GM12864 (cell line): ENCODE data around the gene INSYN1.

ENCODE experiments used
- DNase-seq: peaks from one replicate; pipeline ENCODE4 v3.0.0-alpha.2; 2011; ENCODE audit warnings: low read depth
- H3K4me3 ChIP-seq: 2 replicates; pipeline ENCODE4 v1.5.1; 2011; ENCODE audit warnings: mild to moderate bottlenecking, low read depth, low read length, control low read depth
- TF ChIP-seq, protein P1 (sequence below): IDR thresholded peaks from 2 replicates; pipeline ENCODE4 v1.5.1; 2011; ENCODE audit warnings: low read depth, mild to moderate bottlenecking, moderate library complexity, low read length, control low read depth, inconsistent platforms; ENCODE audit errors: missing control alignments

The INSYN1 gene

GRCh38 chr15:73760330-73761329 is 7.5 kb upstream of the INSYN1 start:
- TF ChIP-seq, protein P1, sequence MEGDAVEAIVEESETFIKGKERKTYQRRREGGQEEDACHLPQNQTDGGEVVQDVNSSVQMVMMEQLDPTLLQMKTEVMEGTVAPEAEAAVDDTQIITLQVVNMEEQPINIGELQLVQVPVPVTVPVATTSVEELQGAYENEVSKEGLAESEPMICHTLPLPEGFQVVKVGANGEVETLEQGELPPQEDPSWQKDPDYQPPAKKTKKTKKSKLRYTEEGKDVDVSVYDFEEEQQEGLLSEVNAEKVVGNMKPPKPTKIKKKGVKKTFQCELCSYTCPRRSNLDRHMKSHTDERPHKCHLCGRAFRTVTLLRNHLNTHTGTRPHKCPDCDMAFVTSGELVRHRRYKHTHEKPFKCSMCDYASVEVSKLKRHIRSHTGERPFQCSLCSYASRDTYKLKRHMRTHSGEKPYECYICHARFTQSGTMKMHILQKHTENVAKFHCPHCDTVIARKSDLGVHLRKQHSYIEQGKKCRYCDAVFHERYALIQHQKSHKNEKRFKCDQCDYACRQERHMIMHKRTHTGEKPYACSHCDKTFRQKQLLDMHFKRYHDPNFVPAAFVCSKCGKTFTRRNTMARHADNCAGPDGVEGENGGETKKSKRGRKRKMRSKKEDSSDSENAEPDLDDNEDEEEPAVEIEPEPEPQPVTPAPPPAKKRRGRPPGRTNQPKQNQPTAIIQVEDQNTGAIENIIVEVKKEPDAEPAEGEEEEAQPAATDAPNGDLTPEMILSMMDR, result no peak
- no peak for DNase-seq
- no peak overlapping the region for H3K4me3 ChIP-seq

DNA sequence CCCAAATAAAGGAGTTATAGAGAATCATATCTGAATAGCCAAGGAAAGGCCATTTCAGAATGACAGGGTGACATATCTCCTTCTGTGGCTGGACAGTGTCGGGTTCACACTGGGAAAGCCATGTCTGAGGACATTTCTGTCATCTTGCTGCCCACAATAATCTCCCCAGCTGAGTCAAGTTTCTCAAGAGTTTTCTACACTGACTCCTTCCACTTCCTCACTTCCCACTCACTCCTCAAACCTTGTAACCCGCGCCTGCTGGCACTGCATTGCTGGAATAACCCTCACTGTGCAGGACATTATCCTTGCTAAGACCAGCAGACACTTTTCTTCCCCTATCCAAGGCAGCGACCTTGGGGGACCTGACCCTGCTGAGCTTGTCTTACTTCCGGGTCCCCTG is 5.3 kb upstream of the INSYN1 start:
- no peak overlapping the region for H3K4me3 ChIP-seq
- DNase-seq, result no peak
- TF ChIP-seq, protein P1, result no peak

GRCh38 chr15:73757571-73757970 is 4.4 kb upstream of the INSYN1 start:
- DNase-seq, result no peak
- H3K4me3 ChIP-seq, result no peak overlapping the region
- TF ChIP-seq, protein P1, result no peak

- no peak overlapping the region for H3K4me3 ChIP-seq
- DNase-seq, result no peak
- TF ChIP-seq, protein P1, result no peak
Measured at GRCh38 chr15:73756947-73757513, 3.9 kb upstream of the INSYN1 start.

DNA sequence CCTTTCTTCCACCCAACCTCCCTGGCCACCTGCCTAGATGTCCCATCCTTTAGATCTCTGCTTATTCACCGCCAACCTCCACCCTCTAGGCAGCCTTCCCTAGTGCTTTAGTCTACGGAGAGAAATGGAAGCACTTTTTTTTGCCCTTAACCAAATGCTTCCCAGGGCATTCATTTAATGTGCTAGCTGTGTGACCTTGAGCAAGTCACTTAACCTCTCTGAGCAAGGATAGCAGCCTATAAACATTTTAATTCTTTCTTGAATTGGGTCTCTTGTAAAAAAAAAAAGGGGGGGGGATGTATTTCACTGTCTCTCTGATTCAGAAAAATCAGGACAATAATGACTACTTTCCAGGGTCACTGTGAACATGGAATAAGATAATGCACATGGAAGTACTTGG is 3.2 kb upstream of the INSYN1 start:
- TF ChIP-seq, protein P1, result no peak
- no peak overlapping the region for H3K4me3 ChIP-seq
- no peak for DNase-seq

GRCh38 chr15:73755946-73756345 is 2.8 kb upstream of the INSYN1 start:
- DNase-seq, result no peak
- TF ChIP-seq, protein P1, result no peak
- no peak overlapping the region for H3K4me3 ChIP-seq
